ENCODE measurements around the gene GLP1R.

- TF ChIP-seq CTCF (IDR thresholded peaks at IDR 0.05; ENCODE audit: low read depth, low read length, poor library complexity, severe bottlenecking) (no peak), EZH2phosphoT487 (IDR thresholded peaks at IDR 0.05; ENCODE audit: borderline replicate concordance, low read length) (no peak)
These were observed 37.7 kb downstream of the GLP1R start for GRCh38 chr6:39086294-39086693.
